DMS 273 (cell line): Measurements from ENCODE around the gene CCDC50.

Source experiments
- DNase-seq: peaks from one replicate; lab custom pipeline; 2025; ENCODE audit not compliant: unreplicated experiment; lab: John Stamatoyannopoulos, UW

Gene CCDC50

DNA sequence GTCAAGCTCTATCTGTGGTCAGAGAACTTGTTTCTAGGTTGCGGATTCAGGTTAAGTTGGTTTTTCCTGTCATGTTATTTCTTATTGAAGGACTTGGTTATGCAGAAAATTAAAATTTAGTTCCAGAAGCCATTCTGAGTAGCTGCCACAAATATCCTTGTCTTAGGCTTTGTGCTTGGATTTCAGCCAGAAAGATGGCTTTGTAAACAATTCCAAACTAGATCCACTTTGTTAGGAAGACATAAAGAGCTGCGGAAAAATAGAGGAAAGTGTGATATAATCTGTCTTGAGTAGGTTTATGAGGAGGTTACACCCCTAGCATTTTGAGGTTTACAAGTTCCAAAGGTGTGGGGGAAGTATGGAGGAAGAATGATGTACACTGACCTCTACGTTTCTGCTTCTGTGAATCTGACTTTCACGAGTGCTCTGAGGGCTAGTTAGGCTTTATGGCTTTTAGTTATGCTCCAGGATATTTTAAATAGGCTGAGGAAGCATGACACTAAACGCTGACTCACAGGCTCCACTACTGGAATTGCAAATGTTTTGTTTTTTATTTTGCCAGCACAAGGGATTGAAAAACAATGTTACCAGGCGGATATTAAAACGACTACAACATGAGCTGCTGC, 47.4 kb downstream of the CCDC50 start:
- DNase-seq, result no peak

DNA sequence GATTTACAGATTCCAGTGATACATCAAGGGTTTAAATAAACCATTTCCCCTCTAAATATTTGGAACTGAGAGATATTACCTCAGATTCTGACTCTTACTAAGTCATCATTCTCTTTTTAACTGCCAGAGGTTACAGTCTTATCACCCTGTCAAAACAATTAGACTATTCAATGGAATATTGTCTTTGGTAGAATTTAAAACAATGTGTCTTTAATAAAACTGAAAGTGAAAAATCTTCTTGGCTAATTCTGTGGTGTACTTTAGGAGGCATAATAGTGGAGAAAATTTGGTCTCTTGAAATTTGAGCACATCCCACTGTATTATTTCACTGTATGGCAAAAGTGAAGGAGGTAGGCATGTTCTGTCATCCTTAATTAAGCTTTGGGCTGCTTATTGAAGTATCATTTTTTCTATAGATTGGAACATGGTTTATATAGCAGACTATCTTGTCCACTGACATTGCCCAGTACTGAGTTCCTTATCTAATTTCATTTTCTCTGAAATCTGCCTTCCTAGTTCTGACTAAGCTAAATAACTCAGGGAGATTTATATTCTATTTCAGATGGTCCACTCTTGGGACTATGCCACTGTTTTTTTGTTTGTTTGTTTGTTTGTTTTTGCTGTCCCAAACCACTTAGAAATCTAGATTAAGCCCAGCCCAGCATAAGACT, 49.1 kb downstream of the CCDC50 start:
- DNase-seq, result no peak

DNA sequence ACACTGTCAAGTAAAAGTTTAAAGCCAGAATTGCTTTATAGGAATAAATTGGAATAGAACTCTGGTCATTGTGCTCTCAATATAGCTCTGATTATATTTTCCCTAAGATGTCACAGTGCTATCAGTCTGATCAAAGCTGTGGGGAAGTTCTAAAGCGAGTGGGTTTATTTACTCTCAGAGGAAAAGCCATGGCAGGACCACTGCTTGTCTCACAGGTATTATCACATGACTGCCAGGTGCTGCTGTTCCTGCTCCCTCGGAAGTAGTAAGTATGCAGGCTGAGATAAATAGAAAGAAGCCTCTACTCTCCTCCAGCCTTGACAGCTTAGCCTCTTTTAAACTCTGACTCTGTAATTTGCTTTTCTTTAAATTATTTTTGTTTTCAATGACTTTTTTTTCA, 50.3 kb downstream of the CCDC50 start:
- no peak for DNase-seq

DNA sequence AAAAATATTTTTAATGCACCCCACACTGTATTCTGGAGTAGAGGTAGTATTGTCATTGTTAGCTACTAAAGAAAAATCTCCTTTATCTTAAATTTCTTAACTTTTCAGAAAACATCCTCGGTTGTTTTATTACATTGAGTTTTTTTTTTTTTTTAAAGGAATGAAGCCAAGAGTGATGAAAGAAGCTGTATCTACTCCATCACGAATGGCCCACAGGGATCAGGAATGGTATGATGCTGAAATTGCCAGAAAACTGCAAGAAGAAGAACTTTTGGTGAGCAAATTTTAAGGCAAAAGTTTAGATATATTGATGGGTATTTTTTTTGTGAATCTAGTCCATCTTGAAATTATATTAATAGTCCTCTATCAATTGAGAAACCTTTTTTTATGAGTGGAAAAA, 50.8 kb downstream of the CCDC50 start:
- DNase-seq, result no peak

DNA sequence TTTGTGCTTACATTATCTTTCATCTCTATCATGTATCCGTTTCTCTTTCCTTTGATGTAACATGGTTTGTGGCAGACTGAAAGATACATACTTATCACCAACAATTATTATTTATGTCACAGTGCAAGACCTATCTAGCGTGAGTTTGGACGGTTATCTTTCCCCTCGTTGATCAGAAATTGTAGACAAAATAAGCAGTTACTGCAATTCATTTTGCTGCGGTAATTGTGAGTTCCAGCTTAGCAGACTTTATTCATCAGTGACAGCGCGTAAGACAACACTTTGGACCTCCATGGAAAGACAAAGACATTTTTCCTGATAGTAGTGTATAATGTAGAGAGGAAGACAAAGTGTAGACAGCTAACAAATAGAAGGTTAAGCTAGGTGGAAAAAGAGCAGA, 52.1 kb downstream of the CCDC50 start:
- no peak for DNase-seq

DNA sequence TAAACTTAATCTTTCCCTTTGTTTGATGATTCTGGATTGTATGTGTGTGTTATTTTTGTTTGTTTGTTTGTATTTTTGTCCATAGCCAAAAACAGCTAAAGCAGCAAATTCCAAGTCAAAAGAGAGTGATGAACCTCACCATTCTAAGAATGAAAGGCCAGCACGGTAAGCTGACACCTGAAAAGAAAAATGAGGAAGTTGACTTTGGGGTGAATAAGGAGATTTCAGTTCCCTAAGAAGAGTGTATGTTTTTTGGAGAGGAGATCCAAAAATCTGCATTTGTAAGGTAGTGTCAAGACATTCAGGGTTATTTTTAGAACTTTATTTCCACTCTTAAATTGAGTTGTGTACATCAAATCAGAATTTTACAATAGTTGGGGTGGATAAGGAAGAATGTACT, 53.5 kb downstream of the CCDC50 start:
- no peak for DNase-seq

DNA sequence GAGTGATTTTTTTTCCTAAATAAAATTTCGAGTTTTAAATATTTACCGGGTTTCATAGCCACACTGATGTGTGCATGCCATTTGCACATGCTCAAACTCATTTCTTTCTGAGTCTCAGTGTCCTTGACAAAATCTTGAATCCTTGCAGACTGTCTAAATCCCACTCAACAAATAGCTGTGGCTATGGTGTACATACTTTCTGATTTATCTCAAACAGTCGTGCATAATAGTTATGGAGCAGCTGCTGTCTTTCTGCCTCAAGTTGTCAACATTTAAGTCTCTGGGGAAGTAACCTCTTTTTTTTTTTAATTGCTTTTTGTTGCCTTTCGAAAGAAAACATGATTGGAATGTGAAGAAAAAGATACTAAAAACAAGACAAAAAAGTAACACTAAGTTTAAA, 53.9 kb downstream of the CCDC50 start:
- no peak for DNase-seq

DNA sequence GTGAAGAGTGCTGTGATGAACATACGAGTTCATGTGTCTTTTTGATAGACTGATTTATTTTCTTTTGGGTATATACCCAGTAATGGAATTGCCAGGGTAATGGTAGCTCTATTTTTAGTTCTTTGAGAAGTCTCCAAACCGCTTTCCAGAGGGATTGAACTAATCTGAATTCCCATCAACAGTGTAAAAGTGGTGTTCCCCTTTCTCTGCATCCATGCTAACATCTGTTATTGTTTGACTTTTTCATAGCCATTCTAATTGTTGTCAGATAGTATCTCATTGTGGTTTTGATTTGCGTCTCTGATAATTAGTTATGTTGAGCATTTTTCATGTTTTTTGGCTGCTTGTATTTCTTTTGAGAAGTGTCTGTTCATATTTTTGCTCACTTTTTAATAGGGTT, 55.9 kb downstream of the CCDC50 start:
- DNase-seq, result no peak

DNA sequence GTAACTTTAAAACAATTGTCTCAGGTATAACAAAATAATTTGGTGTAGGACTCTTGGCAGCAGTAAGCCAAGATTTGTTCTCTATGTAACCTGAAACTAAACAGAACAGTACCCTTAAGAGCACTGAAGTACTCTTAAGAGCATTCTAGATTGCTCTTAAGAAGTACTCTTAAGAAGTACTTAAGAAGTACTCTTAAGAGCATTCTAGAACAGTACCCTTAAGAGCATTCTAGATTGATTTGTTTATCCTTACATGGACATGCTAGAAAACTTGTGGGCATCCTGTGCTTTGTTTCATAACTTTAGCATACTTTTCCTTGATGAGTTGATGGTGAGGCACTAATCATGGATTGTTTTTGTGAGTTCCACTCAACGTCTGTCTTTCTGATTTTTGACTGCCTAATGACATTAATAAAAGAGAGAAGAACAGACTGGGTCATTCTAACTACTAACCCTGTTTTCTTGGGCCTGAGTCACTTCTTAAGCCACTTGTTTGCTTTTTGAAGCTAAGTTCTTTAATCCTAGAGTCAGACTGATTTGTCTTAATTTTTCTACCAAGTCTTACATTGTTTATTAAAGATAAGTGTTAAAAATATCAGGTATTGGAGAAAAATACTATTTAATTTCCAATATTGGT, 58.4 kb downstream of the CCDC50 start:
- DNase-seq, result no peak

DNA sequence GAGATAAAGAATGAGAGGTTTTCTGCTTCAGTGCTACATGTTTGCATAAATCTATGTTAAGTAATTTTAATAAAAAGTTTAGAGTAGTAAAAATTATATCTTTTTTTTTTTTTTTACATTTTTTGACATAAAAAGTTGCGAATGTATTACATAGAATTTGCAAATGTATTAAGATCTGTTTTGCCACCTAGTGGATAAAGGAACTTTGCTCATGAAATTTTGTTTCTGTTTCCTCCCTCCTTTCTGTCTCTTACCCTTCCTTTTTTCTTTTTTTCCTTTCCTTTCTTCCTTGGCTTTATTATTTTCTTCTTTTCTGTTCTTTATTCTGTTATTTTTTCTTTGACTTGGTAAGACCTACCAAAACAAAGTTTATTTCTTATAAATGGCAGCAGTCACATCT, 59.6 kb downstream of the CCDC50 start:
- DNase-seq, result no peak

DNA sequence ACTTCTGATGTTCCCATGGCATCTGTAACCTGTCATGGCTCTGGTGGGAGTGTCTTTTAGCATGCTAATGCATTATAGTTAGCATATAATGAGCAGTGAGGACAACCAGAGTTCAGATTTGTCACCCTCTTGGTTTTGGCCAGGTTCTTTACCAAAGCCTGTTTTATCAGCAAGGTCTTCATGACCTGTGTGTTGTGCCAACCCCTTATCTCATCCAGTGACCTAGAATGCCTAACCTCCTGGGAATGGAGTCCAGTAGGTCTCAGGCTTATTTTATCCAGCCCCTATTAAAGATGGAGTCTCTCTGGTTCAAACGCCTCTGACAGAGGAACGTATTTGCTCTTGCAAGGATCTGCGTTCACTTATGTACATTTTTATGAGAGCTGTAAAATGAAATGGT, 61.4 kb downstream of the CCDC50 start:
- DNase-seq, result no peak

DNA sequence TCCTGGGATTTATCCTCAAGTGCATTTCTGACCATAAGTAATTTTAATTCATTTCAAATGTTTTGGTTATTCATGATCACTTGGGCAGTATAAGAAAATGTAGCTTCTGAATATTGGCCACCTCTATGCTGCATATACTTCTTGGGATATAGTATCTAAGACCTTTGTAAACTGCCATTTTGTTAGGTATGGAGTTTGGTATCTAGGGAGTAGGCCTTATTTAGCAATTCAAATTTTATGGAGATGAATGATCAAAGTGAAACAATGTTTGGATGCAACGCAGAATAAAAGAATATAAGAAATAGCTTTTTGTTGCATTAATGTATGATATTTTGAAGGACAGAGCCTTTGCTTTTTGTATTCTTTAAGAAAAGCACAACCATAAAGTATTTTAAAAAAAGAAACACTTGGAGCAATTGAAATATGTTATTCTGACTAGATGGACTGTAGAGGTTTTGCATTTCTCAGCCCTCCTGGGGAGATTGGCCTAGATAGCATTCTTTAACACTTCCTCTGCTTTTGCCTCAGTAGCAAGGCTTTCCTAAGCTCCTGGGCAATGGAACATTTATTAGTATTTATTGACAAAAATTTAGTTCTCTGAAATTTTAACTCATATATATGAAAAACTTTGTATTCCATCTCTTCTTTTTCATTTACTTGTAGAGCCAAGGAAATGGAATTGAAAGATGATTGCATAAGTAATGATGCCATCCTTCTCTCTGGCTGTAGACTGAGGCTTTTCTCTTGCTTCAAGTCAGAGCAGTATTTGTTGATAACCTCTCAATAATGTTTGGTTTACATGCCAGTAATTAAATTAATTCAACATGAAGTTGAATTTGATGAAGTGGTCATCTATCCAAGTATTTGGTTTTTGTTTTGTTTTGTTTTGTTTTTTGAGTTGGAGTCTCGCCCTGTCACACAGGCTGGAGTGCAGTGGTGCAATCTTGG, 62.9 kb downstream of the CCDC50 start:
- no peak for DNase-seq

DNA sequence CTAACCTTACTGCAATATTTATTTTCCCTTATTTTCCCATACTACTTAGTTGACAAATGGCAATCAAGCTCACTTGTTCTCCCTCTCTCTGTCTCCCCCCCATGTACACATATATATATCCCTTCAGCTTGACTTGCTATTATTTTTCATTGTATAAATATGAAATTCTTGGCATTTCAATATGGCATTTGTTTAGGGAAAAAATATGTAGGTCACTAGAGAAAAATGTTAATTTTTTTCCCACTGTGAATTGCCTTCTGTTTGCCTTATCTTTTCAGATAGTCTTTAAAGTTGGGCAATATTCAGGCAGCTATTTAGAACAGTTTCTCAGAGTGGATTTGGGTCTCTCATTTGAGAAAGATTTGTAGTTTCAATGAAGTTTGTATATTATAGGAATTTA, 64.0 kb downstream of the CCDC50 start:
- no peak for DNase-seq

DNA sequence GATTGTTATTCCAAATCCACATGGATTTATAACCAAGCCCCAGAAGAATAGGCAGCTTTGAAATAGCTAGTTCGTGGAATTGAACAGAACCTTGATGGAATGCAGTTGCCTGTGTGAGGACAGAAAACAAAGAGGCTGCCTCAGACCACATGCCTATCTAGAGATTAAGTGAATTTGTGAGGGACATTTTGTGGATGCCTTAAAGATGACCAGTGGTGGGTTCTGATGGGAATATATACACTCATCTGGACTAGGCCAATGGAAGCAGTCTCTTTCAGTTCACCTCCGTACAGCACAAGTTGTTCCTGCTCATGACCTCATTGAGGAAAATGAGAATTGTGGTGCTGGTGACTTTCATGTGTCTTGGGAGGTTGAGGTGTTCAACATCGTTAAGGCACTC, 68.6 kb downstream of the CCDC50 start:
- DNase-seq, result no peak

DNA sequence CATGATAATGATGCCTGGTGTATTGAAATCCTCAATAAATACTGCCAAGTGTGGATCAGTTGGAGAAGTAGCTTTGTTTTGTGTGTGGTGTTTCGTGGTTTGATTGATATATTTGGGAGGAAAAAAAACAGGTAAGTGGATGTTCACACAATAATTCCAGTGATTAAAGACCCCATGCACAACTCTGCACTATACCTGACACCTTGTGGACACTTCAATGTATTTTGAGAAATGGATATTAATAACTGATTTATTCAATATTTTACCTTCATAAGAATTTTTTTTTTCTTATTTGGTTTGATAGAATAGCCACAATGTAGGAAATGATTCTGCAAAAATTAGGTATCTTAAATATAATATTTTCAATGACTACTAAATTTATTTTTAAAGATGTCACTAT, 69.4 kb downstream of the CCDC50 start:
- DNase-seq, result no peak

DNA sequence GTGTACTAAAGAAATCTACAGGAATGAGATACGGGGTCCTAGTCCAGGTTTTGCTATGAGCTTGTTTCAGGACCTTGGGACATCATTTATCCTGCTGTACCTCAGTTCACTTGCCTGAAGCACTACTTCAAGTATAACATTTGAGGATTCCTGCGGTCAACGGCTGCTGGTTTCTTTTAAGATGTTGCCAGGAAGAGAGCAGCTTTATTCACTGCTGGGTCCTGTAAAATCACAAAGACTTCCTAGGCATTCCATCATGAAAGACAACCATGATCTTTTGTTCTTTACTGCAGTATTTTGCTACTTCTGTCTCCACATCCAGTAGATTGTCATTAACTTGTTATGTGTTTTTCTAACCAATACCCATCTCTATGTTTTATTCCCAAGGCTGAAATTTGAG, 70.7 kb downstream of the CCDC50 start:
- no peak for DNase-seq

DNA sequence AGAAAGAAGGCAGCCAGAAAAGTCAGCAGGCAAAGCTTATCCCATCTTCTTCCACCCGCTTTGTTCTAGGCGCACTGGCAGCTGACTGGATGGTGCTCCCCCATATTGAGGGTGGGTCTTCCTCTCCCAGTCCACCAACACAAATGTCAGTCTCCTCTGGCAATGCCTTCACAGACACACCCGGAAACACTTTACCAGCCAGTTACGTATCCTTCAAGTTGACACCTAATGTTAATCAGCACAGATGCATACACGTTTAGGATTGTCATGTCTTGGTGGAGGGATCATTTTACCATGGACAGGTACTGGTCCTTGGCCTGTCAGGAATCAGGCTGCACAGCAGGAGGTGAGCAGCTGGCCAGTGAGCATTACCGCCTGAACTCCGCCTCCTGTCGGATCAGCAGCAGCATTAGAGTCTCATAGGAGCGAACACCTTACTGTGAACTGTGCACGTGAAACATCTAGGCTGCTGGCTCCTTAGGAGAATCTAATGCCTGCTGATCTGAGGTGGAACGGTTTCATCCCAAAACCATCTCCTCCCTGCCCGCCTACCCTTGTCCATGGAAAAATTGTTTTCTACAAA, 72.7 kb downstream of the CCDC50 start:
- no peak for DNase-seq

DNA sequence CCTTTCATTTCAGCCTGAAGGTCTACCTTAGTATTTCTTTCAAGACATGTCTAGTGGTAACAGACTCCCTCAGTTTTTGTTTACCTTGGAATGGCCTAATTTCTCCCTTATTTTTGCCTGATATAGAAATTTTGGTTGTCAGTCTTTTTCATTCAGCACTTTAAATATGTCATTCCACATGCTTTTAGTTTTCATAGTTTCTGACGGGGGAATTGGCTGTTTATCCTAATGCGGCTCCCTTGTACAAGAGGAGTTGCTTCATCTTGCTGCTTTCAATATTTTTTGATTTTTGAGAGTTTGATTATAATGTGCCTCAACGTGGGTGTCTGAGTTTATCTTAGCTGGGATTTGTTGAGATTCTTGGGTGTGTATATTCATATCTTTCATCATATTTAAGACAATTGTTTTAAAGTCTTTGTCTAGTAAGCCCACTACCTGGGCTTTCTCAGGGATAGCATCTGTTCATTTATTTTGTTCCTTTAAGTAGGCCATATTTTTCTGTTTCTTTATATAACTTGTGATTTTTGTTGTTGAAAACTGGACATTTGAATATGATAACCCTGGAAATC, 80.7 kb downstream of the CCDC50 start:
- no peak for DNase-seq

DNA sequence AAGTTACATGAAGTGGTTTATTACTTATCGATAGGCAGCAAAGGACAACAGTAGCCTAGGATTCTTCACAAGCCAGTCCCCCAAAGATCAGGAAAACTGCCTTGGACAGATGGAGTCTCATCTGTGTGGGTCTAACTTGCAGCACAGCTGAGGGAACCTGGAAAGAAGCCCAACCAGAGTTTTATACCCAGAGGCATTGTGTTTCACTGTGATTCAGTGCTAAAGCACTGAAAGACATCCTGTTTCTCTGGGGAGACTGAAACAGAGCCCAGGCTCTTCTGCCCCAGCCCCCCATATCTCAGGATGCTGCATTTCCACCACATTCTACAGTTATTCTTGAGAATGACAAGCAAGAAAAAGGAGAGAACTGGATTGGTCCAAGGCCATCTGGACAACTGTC, 83.6 kb downstream of the CCDC50 start:
- DNase-seq, result peak; percentile 87

DNA sequence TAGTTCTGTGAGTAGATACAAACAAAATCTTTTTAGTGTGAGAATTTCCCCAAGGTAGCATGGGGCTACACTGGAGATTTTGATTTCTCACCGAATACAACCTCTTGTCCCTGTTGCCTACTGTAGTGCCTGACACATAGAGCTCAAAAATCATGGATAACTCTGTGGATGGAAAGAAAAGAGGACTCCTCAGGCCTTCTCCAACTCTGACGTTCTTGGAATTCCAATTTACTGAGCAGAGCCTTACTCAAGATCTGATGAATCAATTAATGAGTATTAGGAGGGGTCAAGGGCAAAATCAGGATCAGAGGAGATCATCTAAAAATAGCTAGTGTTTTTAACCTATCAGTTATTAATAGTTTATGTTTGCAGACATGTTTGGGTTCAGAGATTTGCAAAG, 85.1 kb downstream of the CCDC50 start:
- no peak for DNase-seq

DNA sequence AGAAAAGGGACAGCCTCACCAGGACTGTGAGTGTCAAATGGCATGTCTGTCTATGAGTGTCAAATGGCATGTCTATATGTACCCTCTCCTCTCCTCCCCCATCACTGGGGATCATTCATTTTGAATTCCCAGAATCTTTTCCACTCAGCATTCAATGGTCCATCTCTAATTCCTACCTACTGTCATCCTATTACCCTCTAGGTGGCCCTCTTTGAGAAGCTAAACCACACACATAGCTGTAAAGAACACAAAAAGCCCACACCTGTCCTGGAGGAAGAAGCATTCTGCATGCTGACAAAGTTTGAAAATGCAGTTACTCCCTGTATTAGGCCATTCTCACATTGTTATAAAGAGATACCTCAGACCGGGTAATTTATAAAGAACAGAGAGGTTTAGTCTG, 85.5 kb downstream of the CCDC50 start:
- no peak for DNase-seq
